Endothelial cell of umbilical vein (primary cell): ENCODE data around the gene ITGB3. TPM values are rescaled to one million over a fixed set of nuclear protein-coding genes. Genes with fewer than 3 reads are reported as not detected.
A peak's percentile ranks its signal among the peaks of the same experiment; 100 is the strongest.

Experiments used
- BruUV-seq: library from RNA; stranded (reverse); fragments of 400-500 nt; replicated peaks from 2 replicates; lab custom pipeline; 2021; lab: Mats Ljungman, UMichigan
- CTCF ChIA-PET: fragments of 300-600, 350-600 bp; sonication (Branson Sonifier 250); formaldehyde crosslinking; loops from one replicate; lab custom pipeline; 2021; ENCODE audit warnings: antibody characterized with exemption, inconsistent platforms; lab: Charles Lee
- POLR2A ChIA-PET: fragments of 300-600, 350-600 bp; sonication (Branson Sonifier 250); formaldehyde crosslinking; loops from one replicate; lab custom pipeline; 2021; ENCODE audit warnings: antibody characterized with exemption, inconsistent platforms; lab: Charles Lee
- DNase-seq: peaks from one replicate; pipeline ENCODE4 v3.0.0-alpha.2; 2011; ENCODE audit warnings: low read depth, low spot score
- FAIRE-seq: peaks from 2 replicates; lab custom pipeline; 2011; peaks lifted over from hg19 to GRCh38; lab: Jason Lieb, UNC
- H2AFZ ChIP-seq: 2 replicates; pipeline ENCODE4 v1.6.0; 2012; ENCODE audit warnings: low read depth, low read length, control low read depth, inconsistent platforms
- H3K27ac ChIP-seq: 2 replicates; pipeline ENCODE4 v1.5.1; 2011; ENCODE audit warnings: low read depth, mild to moderate bottlenecking, control low read depth, low read length, moderate library complexity; ENCODE audit not compliant: insufficient read depth
- H3K27me3 ChIP-seq, 2 experiments: 2 replicates each; pipeline versions ENCODE4 v1.6.0 to v1.6.1; 2011; ENCODE audit warnings: low read length in 2 of 2, mixed read lengths in 1 of 2; ENCODE audit not compliant: control insufficient read depth in 2 of 2, insufficient read depth in 2 of 2
- H3K36me3 ChIP-seq, 2 experiments: 2 replicates in 1 of 2; 3 replicates in 1 of 2; pipeline ENCODE4 v1.5.1; 2011; ENCODE audit warnings: low read length in 2 of 2, mild to moderate bottlenecking in 1 of 2, moderate library complexity in 1 of 2; ENCODE audit not compliant: control insufficient read depth in 2 of 2, insufficient read depth in 2 of 2; ENCODE audit errors: extremely low read depth in 1 of 2
- H3K4me1 ChIP-seq: 3 replicates; pipeline ENCODE4 v1.5.1; 2011; ENCODE audit warnings: mild to moderate bottlenecking, low read length; ENCODE audit not compliant: control insufficient read depth, insufficient read depth; ENCODE audit errors: extremely low read depth
- H3K4me2 ChIP-seq: 2 replicates; pipeline ENCODE4 v1.6.1; 2011; ENCODE audit warnings: low read length, control low read depth, mixed read lengths; ENCODE audit not compliant: insufficient read depth
- H3K4me3 ChIP-seq, 3 experiments: fragments of 200-600 bp in 1 of 3; sonication (generic), shearing (Covaris generic) in 1 of 3; replicated peaks in 1 of 3; 2 replicates each; pipeline ENCODE4 v1.5.1; 2011 to 2016; ENCODE audit warnings: control low read depth in 3 of 3, low read length in 3 of 3, mild to moderate bottlenecking in 2 of 3, inconsistent platforms in 1 of 3, low read depth in 1 of 3, moderate library complexity in 1 of 3; ENCODE audit not compliant: insufficient read depth in 1 of 3
- H3K79me2 ChIP-seq: 2 replicates; pipeline ENCODE4 v1.6.0; 2012; ENCODE audit warnings: low read length, inconsistent platforms; ENCODE audit not compliant: control insufficient read depth, insufficient read depth
- H3K9ac ChIP-seq: replicated peaks from 2 replicates; pipeline ENCODE3; 2011; ENCODE audit warnings: low read length, control low read depth; ENCODE audit not compliant: insufficient read depth; ENCODE audit errors: extremely low read depth
- H3K9me1 ChIP-seq: replicated peaks from 3 replicates; pipeline ENCODE4 v1.6.0; 2011; ENCODE audit warnings: mild to moderate bottlenecking, low read length; ENCODE audit not compliant: control insufficient read depth, insufficient read depth; ENCODE audit errors: extremely low read depth
- H3K9me3 ChIP-seq: replicated peaks from 2 replicates; pipeline ENCODE4 v1.5.1; 2012; ENCODE audit warnings: low read length, inconsistent platforms; ENCODE audit not compliant: control insufficient read depth, insufficient read depth
- H4K20me1 ChIP-seq: replicated peaks from 2 replicates; pipeline ENCODE3; 2011; ENCODE audit warnings: mild to moderate bottlenecking, low read length; ENCODE audit not compliant: control insufficient read depth, insufficient read depth; ENCODE audit errors: extremely low read depth
- EZH2 ChIP-seq: IDR thresholded peaks from 2 replicates; pipeline ENCODE4 v1.6.1; 2012; ENCODE audit warnings: borderline replicate concordance, low read depth, mild to moderate bottlenecking, moderate library complexity, low read length, inconsistent platforms; ENCODE audit not compliant: severe bottlenecking
- FOS ChIP-seq: IDR thresholded peaks from 2 replicates; pipeline ENCODE4 v1.6.1; 2011; ENCODE audit warnings: mild to moderate bottlenecking, low read length, moderate library complexity, borderline replicate concordance; ENCODE audit not compliant: insufficient read depth
- GATA2 ChIP-seq: IDR thresholded peaks from 2 replicates; pipeline ENCODE4 v1.7.0; 2011; ENCODE audit warnings: low read depth, mild to moderate bottlenecking, moderate library complexity, mixed read lengths, low read length; ENCODE audit not compliant: insufficient read length, insufficient read depth
- JUN ChIP-seq: IDR thresholded peaks from 2 replicates; pipeline ENCODE4 v1.6.1; 2011; ENCODE audit warnings: borderline replicate concordance, low read depth; ENCODE audit not compliant: insufficient read length, insufficient read depth
- MYC ChIP-seq: IDR thresholded peaks from one replicate; pipeline ENCODE4 v1.6.1; 2011; ENCODE audit warnings: mild to moderate bottlenecking, low read depth, low read length
- POLR2A ChIP-seq: IDR thresholded peaks from 2 replicates; pipeline ENCODE4 v1.6.1; 2012; ENCODE audit warnings: low read depth, mild to moderate bottlenecking, control low read depth, low read length
- POLR2AphosphoS5 ChIP-seq: IDR thresholded peaks from 2 replicates; pipeline ENCODE4 v1.6.1; 2012; ENCODE audit warnings: low read depth, mild to moderate bottlenecking, control low read depth, low read length, moderate library complexity; ENCODE audit not compliant: insufficient read depth
- dilution Hi-C: fragments of 300-500 bp; cut with MboI; formaldehyde crosslinking; loops from one replicate; pipeline ENCODE4 v1.15.0; 2019; ENCODE audit warnings: low sequenced_read_pairs; ENCODE audit not compliant: extremely low pct_ligation_motif_present
- intact Hi-C: fragments of 100-400 bp; cut with micrococcal nuclease; formaldehyde crosslinking; loops from one replicate; pipeline ENCODE4 v1.10.0; 2022
- polyA plus RNA-seq, 4 experiments: library from polyadenylated mRNA; depleted of rRNA in 3 of 4; stranded (reverse) in 3 of 4; unstranded in 1 of 4; fragments of >200 nt; gene quantifications; 2 replicates each; pipeline versions ENCODE4 v1.2.1 to v1.2.3, GENCODE V29; 2011 to 2012; ENCODE audit warnings: missing spikeins in 1 of 4
- total RNA-seq: library from RNA; stranded (reverse); gene quantifications from 2 replicates; pipeline ENCODE4 v1.2.3, GENCODE V29; 2021
- TF ChIP-seq, protein P1 (sequence below), 2 donors: IDR thresholded peaks; 1 replicate in 1 of 2; 2 replicates in 1 of 2; pipeline ENCODE4 v1.5.1; 2011; ENCODE audit warnings: low read length in 2 of 2, mild to moderate bottlenecking in 2 of 2, moderate library complexity in 2 of 2, control low read depth in 1 of 2, inconsistent platforms in 1 of 2, low read depth in 1 of 2; ENCODE audit not compliant: insufficient read depth in 1 of 2; ENCODE audit errors: extremely low read depth in 1 of 2
- TF ChIP-seq, protein P2 (sequence below): IDR thresholded peaks from 2 replicates; pipeline ENCODE4 v1.6.1; 2011; ENCODE audit not compliant: insufficient read depth, insufficient read length

The ITGB3 gene
- total and polyA plus RNA-seq, 2 donors (not counting 3 experiments of a cell fraction or from before 2014, with no cell fraction given) = 55.8 to 60.0 TPM

DNA sequence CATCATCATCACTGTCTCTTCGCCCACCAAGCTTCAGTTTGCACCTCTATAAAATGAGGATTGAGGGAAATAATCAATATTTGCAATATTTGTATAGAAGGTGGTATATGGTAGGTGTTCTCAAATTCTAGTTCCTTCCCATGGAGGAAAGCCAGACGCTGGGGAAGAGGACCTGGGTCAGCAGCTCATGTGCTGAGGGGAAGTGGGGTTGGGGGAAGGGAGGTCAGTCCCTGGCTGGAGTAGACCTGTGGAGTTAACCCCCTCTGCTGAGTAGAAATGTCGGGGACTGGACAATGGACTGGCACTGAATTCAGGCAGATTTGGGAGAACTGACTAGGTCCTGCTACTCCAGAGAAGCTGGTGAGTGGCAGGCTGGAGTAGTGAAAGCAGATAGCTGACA lies 12.8 kb upstream of the ITGB3 start:
- POLR2A ChIA-PET = interaction anchor here (1.1 to 1.5 kb wide), 3 partner anchors 11 to 75 kb away, joined by 3 to 8 read pairs (median 7); no protein-coding TSS in a partner anchor
- no TSS peak for BruUV-seq
- peak; percentile 36 for DNase-seq

More for the DNA sequence above, 12.8 kb upstream of the ITGB3 start:
- no peak for FAIRE-seq
- peak overlapping the region; percentile 19 for H2AFZ ChIP-seq
- no peaks in the 10 kb centered on the region for H3K9me3 ChIP-seq
- no peaks in the 10 kb centered on the region for H3K79me2 ChIP-seq
- dilution Hi-C loops = no loop called here
- H3K9me1 ChIP-seq = no peaks in the 10 kb centered on the region
- TF ChIP-seq FOS (no peak), EZH2 (no peak), POLR2A (no peak), GATA2 (no peak), MYC (no peak), JUN (no peak), POLR2AphosphoS5 (no peak)
- TF ChIP-seq, protein P1, sequence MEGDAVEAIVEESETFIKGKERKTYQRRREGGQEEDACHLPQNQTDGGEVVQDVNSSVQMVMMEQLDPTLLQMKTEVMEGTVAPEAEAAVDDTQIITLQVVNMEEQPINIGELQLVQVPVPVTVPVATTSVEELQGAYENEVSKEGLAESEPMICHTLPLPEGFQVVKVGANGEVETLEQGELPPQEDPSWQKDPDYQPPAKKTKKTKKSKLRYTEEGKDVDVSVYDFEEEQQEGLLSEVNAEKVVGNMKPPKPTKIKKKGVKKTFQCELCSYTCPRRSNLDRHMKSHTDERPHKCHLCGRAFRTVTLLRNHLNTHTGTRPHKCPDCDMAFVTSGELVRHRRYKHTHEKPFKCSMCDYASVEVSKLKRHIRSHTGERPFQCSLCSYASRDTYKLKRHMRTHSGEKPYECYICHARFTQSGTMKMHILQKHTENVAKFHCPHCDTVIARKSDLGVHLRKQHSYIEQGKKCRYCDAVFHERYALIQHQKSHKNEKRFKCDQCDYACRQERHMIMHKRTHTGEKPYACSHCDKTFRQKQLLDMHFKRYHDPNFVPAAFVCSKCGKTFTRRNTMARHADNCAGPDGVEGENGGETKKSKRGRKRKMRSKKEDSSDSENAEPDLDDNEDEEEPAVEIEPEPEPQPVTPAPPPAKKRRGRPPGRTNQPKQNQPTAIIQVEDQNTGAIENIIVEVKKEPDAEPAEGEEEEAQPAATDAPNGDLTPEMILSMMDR (IDR thresholded peaks at IDR 0.05; ENCODE audit: extremely low read depth in 1 of 2, insufficient read depth in 1 of 2, low read depth in 1 of 2, low read length in 2 of 2) = no peak
- TF ChIP-seq, protein P2, sequence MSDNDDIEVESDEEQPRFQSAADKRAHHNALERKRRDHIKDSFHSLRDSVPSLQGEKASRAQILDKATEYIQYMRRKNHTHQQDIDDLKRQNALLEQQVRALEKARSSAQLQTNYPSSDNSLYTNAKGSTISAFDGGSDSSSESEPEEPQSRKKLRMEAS = no peak
- peak overlapping the region; percentile 61 for H3K4me2 ChIP-seq
- no peaks in the 10 kb centered on the region for H3K27me3 ChIP-seq
- peak overlapping the region; percentile 68 for H3K9ac ChIP-seq
- intact Hi-C loops = loop anchor here (1.0 kb wide), 7 partner anchors 11 to 74 kb away; partner anchors contain the start of gene ITGB3
- no peaks in the 10 kb centered on the region for H3K36me3 ChIP-seq
- peaks cover 24% of the 10 kb centered on the region for H3K4me1 ChIP-seq
- no peak overlapping the region for H3K4me3 ChIP-seq
- H3K27ac ChIP-seq = peak overlapping the region; percentile 100
- CTCF ChIA-PET = interaction anchor here (0.9 to 3.5 kb wide), 12 partner anchors 9 to 375 kb away, joined by 3 to 53 read pairs (median 4); no protein-coding TSS in a partner anchor
- no peaks in the 10 kb centered on the region for H4K20me1 ChIP-seq
